22Rv1 (cell line): Measurements from ENCODE around the gene ADAP1.

Experiments
- H3K27ac ChIP-seq: fragments of 450-650 bp; 2 replicates; pipeline ENCODE4 v1.5.1; 2017
- CTCF ChIP-seq: fragments of 450-650 bp; IDR thresholded peaks from 2 replicates; pipeline ENCODE4 v1.5.1; 2017; ENCODE audit warnings: mild to moderate bottlenecking
- ZFX ChIP-seq: fragments of 450-650 bp; IDR thresholded peaks from 2 replicates; pipeline ENCODE4 v1.6.1; 2017; ENCODE audit warnings: antibody characterized with exemption, borderline replicate concordance

Gene ADAP1

DNA sequence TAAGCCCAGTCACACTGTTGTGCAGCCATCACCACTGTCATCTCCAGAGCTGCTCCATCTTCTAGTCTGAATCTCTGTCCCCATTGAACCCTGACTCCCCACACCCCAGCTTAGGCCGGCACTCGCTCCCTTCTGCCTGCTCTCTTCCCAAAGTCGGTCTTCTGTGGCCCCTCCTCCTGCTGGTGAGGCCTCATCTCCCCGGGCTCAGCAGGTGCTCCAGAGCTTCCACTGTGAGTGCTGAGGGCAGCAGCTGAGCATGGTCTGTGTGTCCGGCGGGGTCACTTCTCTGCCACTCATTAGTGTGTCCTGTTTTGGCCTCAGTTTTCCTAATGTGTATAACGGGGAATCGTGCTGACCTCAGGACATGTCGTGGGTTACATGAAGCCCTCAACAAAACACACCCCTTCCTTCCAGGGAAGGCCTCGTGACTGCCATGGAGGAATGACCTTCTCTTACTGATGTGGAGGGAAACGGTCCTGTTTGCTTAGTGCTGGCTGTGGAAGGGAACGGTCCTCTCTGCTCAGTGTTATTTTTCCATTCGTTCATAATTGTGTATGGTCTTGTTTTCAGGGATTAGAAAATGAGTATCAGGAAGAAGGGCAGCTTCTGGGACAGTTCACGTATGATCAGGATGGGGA is 82.5 kb downstream of the ADAP1 start:
- no peak overlapping the region for H3K27ac ChIP-seq
- no peak for TF ChIP-seq ZFX
- no peak for TF ChIP-seq CTCF

DNA sequence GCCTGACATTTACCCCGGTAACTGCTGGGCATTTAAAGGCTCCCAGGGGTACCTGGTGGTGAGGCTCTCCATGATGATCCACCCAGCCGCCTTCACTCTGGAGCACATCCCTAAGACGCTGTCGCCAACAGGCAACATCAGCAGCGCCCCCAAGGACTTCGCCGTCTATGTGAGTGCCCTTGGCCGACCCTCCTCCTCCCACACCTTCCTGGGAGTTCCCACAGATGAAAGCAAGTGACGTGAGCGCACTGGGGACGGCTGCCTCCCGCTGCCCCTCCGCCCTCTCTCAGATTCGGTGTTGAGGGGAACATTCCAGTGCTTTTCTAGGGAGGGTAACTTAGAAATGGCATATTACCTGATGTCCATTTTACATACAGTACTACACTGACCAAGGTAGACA is 85.1 kb downstream of the ADAP1 start:
- TF ChIP-seq CTCF (no peak), ZFX (no peak)

GRCh38 chr7:868189-868486 is 86.3 kb downstream of the ADAP1 start:
- TF ChIP-seq CTCF (no peak), ZFX (no peak)

More for the DNA sequence above, 85.1 kb downstream of the ADAP1 start:
- no peak overlapping the region for H3K27ac ChIP-seq

GRCh38 chr7:867406-868188 is 86.9 kb downstream of the ADAP1 start:
- TF ChIP-seq CTCF (no peak; the same call in 1 of the 2 replicates), ZFX (no peak)
- H3K27ac ChIP-seq, result peak overlapping the region; percentile 87

More at GRCh38 chr7:868189-868486, 86.3 kb downstream of the ADAP1 start:
- H3K27ac ChIP-seq, result peak overlapping the region; percentile 87

DNA sequence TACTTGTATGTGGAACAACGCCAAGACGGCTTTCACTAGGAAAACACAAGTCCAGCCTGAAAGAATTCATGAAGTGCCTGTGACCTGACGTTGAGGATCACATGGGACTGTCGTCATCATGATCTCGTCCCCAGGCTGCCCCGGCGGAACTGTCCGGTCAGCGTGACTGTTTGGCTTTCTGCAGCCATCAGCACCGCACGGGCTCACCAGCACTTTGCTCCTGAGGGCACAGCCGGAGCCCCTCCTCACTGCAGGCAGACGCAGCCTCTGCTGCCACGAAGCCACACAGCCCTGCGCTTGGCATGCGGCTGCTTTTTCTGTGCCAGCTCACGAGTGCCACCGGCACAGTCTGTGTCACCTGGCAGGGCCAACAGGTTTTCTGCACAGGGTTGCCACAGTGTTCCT is 87.5 kb downstream of the ADAP1 start:
- no peak for TF ChIP-seq ZFX
- 0 out of 2 replicates have a peak, but pooled peaks have one; percentile 2 for TF ChIP-seq CTCF

DNA sequence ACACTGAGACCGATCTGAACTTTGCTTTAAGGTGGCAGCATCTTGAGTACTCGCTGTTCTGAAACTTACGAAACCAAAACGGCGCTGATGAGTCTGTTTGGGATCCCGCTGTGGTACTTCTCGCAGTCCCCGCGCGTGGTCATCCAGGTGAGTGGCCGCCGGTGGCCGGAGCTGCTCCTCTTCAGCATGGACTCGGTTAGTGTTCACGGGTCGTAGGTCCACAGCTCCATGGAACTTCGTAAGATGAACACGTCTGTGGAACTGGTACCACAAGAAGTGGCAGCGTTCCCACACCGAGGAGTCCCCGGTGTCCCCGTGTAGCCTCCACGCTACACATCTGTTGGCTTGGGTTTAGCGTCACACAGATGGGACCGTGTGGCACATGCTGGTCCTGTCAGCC is 88.6 kb downstream of the ADAP1 start:
- no peak overlapping the region for H3K27ac ChIP-seq
- TF ChIP-seq CTCF, result no peak
- TF ChIP-seq ZFX, result no peak

More for the DNA sequence above, 87.5 kb downstream of the ADAP1 start:
- H3K27ac ChIP-seq, result peak overlapping the region; percentile 87

DNA sequence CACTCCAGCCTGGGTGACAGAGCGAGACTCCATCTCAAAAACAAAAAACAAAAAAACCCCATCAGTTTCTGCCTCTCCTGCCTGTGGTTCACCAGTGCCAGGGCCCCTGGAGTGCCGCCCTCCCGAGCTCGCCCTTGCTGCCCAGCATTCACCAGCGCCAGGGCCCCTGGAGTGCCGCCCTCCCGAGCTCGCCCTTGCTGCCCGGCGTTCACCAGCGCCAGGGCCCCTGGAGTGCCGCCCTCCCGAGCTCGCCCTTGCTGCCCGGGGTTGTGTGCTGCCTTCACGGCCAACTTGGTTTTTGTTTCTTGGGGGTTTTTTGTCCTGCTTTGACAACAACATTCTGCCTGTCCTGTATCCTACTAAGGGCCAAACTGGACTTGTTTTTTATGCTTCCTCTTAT is 91.4 kb downstream of the ADAP1 start:
- TF ChIP-seq ZFX (no peak), CTCF (no peak)
- H3K27ac ChIP-seq, result no peak overlapping the region
